GM21360 (cell line): ENCODE results near the gene SINHCAF.
"Not testable (repeated sequence)": the region's sequence is repeated elsewhere in the genome, so short reads cannot be mapped to it uniquely, and the experiment has no call there.

ENCODE experiments used
- ATAC-seq: cut with Tn5 transposase; IDR thresholded peaks from one replicate; pipeline ENCODE4 v1.9.1; 2021; ENCODE audit warnings: mild to moderate bottlenecking, moderate library complexity; ENCODE audit not compliant: unreplicated experiment

SINHCAF gene

DNA sequence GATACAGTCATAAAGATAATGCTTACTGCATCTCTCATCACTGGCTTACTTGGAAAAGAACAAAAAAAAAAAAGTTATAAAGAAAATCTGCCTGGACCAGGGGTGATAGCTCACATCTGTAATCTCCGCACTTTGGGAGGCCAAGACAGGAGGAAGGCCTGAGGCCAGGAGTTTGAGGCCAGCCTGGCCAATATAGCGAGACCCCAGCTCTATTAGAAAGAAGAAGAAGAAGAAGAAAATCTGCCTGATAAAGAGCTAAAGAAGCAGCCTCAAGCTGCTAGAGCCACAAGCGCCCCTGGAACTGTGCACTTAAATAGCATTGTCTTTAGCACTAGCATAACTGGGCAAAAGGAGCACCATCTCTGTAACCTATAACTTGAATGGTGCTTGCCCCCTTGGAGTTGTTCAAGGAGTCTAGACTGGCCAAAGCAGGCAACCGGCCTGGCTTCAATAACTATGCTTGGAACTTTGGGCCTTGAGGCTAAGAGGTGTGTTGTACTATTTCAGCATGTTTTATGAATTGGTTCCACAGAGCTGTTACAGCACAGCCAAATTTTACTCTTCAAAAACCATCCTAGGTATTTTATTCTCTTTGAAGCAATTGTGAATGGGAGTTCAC lies 53.2 kb downstream of the SINHCAF start:
- no peak for ATAC-seq

DNA sequence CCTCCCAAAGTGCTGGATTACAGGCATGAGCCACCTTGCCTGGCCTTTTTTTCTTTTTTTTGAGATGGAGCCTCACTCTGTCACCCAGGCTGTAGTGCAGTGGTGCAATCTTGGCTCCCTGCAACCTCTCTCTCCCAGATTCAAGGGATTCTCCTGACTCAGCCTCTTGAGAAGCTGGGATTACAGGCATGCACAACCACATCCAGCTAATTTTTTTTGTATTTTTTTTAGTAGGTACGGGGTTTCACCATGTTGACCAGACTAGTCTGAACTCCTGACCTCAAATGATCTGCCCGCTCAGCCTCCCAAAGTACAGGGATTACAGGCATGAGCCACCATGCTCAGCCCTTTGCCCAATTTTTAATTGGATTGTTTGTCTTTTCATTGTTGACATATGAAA lies 58.0 kb downstream of the SINHCAF start:
- no peak for ATAC-seq

DNA sequence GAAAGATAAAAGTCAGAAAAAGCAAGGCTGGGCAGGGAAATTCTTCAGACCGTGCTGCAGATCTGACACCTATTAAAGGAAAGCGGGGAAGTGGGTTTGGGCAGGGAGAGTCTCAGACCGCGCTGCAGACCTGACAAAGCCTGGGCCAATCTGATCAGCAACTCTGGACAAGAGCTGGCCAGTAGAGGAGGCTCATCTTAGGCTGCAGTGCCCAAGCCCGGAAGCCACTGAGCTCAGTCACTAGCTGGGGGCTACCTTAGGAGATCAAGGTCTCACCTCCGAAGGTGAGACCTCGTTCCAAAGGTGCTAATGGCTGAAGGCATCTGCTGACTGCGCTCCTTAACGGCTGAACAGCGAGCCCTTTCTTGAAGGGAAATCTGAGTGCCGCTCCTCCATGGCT lies 60.2 kb downstream of the SINHCAF start:
- no peak for ATAC-seq

DNA sequence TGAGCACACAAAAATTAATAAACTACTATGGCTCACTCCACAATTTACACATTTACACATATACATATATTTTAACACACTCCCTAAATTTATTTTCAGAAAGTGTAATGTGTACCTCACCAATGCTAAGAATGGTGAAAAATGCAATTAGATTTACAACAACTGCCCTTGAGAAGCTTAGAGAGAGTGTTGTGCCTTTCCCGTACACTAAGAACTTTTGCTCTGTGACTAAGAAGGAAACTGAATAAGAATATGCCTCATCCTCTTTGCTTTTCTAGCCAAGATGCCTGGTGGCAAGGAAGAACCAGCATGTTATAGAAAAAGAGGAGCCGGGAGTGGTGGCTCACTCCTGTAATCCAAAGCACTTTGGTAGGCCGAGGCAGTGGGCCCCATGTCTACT lies 62.3 kb downstream of the SINHCAF start:
- ATAC-seq = no peak

DNA sequence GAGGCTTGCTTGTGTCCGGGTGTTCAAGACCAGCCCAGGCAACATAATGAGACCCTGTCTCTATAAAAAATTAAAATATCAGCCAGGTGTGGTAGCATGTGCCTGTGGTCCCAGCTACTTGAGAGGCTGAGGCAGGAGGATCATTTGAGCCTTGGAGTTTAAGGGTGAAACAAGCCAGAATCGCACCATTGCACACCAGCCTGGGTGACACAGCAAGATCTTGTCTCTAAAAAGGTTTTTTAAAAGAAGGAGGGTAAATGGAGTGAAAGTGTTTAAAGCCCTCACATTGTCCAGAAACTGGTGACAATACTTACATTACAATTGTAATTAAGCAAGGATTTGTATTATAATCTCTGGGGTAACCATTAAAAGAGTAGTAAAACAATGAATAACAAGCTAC lies 64.2 kb downstream of the SINHCAF start:
- ATAC-seq = no peak

DNA sequence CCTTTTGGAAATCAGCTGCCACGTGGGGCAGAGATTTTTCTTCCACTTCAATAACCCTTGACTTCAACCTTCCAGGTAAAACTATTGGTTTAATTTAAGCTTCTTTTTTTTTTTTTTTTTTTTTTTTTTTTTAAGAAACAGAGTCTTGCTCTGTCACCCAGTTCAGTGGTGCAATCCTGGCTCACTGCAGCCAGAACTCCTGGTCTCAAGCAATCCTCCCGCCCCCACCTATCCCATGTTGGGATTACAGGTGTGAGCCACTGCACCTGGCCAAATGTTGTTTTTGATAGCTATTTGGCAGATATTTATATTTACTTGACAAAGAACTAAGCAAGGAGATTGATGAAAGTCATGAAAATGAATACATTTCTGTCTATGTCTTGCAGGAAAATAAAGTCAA lies 65.1 kb downstream of the SINHCAF start:
- ATAC-seq = no peak

DNA sequence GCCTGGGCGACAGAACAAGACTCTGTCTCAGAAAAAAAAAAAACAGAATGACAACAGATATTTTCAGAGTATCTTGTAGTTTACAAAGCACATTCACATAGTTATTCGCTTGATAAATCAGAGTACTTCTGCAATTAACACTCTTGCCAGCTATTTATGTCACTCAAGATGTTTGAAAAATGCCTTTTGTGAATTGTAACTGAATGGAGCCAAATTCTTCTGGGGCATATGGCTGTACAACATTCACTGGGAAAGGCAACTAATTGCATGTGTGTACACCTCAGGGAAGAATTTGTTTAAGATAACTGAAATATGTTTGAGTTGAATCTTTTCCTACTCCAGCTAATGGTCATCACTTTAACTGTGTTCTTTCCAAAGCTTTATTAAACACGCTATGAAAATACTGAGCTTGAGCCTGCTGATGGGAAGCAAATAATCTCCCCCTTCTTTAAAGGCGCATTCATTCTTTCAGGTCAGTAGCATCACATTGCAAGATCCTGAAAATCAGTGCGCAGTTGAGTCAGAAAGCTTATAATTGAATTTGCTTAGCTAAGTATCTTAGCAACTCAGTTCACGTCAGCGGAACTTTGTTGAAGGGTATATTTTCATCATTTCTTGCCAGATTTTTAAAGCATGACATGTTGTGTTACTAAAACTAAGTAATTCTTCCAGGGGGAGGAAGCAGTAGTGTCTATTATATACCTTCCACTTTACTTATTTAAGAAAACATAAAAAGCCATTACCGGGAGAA lies 66.6 kb downstream of the SINHCAF start:
- ATAC-seq = no peak

DNA sequence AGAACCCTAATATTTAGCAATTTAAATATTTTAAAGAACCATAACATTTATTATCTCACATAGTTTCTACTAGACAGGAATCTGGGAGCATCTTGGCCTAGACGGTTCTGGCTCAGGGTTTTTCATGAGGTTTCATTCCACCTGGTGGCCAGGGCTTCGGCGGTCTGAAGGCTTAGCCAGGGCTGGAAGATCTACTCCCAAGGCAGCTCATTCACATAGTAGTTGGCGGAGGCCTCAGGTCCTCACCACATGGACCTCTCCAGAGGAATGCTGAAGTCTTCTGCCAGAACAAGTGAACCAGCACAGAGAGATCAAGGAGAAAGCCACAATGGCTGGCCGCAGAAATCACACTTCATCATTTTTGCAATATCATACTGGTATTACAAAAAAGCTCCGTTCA lies 68.2 kb downstream of the SINHCAF start:
- ATAC-seq = no peak

DNA sequence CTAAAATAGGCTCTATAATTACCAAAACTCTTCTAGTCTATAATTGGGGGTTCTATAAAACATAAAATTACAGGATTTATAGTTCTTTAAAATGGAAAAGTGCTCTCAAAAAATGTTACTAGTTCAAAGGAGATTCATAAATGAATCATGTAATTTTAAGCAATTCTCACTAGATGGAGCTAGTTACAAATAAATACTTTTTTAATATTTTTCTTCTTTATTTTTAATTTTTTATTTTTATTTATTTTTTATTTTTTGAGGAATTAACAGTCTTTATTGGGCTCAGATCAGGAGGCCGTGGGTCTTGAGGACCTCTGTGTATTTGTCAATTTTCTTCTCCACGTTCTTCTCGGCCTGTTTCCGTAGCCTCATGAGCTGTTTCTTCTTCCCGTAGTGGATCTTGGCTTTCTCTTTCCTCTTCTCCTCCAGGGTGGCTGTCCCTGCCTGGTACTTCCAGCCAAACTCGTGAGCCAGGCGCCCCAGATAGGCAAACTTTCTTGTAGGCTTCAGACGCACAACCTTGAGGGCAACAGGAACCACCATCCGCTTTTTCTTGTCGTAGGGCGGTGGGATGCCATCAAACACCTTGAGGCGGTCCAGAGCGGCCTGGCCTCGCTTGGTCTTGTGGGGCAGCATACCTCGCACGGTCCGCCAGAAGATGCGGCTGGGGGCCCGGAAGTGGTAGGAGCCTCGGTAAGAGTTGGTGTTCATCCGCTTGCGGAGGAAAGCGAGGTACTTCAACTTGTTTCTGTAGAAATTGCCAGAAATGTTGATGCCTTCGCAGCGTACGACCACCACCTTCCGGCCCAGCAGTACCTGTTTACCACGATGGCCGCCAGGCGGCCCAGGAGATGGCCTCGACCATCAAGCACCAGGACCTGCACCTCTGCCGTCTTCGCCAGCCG lies 74.0 kb downstream of the SINHCAF start:
- not testable (repeated sequence) for ATAC-seq

DNA sequence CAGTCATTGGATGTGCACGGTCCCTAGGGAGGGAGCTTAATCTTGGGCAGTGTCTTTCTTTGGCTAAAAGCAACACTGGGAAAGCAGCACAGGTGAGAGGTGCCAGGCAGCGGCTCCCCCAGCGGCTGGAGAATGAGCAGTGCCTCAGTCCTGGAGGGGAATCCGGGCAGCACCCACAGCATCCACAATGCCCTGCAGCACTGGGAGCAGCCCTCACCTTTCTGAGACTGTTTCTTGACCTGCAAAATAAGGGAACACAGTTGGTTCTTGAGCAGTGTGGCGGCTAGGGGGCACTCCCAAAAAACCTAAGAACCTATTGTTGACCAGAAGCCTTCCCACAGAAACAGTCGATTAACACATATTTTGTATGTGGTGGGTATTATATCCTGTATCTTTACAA lies 75.8 kb downstream of the SINHCAF start:
- no peak for ATAC-seq

DNA sequence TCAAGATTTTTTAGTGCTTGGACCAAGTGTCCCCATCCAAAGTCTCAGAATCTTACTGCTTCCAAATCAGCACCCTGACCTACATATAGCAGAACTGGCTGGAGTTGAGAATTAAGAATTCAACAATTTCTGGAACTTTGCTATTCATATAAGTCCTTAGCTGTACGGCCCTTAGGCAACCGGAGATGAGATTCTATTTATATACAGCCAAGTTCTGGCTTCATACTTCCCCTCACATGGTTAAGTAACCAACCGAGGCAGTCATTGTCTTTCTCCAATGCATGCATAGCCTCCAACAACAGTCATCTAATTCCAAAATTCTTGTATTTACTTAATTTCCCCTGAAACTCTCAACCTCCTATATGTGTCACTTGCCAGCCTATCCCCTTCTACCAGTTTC lies 76.6 kb downstream of the SINHCAF start:
- ATAC-seq = no peak

DNA sequence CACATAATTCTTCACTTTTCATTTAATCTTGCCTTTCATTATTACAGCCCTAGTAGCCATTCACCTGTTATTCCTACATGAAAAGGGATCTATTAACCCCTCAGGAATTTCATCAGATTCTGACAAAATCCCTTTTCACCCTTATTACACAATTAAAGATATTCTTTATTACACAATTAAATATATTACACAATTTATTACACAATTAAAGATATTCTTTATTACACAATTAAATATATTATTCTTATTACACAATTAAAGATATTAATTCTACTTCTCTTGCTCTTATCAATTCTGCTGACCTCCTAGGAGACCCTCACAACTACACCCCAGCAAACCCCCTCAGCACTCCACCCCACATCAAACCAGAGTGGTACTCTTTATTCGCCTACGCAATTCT lies 77.1 kb downstream of the SINHCAF start:
- ATAC-seq = no peak

DNA sequence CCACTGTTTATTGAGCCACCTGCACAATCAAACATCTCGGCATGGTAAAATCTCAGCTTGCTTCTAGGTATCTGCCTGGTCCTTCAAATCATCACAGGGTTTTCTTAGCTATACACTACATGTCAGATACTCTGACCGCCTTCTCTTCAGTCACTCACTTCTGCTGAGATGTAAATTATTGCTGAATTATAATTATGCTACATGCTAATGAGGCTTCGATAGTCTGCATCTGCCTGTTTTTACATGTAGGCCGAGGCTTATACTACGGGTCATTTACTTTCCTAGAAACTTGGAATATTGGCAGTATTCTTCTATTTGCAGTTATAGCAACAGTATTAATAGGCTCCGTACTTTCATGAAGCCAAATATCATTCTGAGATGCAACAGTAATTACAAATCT lies 77.6 kb downstream of the SINHCAF start:
- ATAC-seq = no peak

DNA sequence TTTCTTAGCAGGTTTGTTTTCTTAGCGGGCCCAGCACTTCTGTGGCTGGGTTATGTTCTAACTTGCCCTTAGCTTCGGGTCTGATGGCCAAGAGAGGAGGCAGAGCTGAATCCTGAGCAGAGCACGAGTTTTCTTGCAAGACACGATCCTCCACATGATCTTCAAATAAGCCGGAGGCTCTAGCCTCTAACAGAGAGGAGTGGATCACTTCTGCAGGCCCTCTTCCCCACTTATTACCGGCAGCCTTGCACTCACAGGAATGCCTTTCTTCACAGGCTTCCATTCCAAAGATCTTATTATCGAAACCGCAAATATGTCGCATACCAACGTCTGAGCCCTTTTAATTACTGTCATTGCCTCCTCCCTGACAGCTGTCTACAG lies 79.5 kb downstream of the SINHCAF start:
- ATAC-seq = no peak

DNA sequence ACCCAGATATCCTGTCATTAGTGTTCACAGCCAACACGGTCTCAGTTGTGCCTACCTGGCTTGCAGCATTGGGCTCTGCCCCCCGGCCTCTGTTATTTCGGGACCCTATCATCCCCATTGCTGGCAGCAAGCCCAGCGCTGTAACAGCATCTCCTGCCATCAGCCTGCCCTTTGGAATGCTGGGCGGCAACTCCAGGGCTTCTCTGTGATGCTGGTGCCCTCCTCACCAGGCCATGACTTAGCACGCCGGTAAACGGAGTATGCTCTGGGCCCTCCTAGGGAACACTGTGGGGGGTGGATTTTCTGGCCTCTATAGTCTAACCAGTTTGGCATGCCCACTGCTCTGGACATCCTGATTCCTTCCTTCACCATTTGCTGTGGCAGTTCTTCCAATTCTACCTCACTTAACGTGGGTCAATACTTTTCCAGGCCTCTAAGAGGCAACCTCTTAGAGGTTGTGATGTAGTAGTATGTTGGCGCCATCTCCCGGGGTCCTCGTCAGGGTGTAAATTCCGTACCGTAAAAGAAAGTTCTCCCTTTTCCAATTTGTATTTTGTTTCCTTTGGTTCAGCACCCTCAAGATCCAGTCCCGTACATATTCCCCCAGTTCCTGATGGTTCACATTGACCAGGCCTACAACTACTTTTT lies 80.0 kb downstream of the SINHCAF start:
- no peak for ATAC-seq

DNA sequence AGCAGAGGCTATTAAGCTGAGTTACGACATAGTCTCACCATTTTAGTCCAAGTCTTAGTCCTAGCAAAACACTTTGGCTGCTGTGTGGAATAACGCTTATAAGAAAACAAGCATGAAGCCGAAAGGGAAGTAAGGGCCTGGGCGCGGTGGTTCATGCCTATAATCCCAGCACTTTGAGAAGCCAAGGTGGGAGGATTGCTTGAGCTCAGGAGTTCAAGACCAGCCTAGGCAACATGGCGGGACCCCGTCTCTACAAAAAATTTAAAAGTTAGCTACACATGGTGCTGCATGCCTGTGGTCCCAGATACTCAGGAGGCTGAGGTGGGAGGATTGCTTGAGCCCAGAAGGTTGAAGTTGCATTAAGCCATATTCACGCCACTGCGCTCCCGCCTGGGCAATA lies 83.5 kb downstream of the SINHCAF start:
- not testable (repeated sequence) for ATAC-seq

DNA sequence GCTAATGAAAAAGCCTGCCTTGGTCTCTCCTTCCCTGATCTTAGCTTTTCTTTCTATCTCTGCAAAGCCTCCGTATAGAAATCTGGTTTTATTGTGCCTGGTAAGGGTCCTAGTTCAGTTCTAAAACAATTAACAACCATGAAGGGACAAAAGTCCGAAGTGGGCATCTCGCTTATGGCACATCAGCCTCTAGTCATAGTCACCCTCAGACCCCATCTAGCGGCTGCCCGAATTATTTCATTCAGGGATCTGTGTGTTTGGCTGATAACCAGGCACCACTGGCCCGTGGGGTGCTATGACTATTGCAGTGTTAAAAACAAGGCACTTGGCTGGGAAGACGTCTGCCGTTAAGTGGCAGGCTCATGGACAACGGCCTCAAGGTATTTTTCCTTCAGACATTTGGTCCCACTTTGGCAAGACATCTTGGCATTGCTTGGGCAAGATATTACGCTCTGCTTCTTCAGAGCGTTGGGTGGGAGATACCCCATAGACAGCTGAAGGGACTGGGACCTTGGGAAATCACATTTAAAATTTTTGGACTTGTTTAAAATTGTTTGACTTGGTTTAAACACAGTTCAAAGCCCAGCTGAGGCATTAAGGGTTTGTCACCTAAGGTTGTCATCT lies 87.1 kb downstream of the SINHCAF start:
- peak; percentile 49 for ATAC-seq

DNA sequence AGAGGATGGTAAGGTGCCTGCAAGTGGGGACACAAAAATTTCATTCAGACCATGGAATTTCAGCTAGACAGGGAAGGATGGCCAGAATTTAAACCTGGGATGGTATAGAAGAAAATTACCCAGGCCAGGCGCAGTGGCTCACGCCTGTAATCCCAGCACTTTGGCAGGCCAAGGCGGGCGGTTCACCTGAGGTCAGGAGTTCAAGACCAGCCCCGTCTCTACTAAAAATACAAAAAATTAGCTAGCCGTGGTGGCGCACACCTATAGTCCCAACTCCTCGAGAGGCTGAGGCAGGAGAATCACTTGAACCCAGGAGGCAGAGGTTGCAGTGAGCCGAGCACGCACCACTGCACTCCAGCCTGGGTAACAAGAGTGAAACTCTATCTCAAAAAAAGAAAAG lies 87.6 kb downstream of the SINHCAF start:
- not testable (repeated sequence) for ATAC-seq

DNA sequence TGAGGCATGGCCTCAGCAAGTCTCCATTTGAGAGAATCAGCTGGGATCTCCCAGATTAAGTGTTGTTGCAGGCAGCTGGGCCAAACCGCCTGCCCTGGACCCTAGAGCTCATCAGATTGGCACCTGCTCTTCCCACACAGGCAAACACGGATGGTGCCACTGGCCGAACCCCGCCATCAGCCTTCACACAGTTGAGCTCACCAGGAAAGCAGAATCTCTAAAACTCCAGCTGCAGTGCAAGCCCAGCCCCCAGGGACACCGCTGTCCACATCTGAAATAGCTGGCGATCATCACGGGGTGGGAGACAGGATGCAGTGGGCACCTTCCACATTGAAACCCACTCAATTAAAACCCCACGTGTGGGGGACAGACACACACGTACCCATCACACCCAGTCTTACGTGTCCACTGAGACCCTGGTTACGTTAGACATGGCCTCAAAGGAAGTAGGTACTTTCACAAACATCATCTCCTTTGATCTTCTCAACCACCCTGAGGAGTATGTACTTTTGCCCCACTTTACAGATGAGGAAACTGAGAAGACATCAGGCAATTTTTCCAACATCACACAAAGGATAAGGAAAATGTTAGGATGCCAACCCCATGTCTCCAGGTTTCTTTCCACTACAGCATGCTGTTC lies 88.8 kb downstream of the SINHCAF start:
- peak; percentile 57 for ATAC-seq

DNA sequence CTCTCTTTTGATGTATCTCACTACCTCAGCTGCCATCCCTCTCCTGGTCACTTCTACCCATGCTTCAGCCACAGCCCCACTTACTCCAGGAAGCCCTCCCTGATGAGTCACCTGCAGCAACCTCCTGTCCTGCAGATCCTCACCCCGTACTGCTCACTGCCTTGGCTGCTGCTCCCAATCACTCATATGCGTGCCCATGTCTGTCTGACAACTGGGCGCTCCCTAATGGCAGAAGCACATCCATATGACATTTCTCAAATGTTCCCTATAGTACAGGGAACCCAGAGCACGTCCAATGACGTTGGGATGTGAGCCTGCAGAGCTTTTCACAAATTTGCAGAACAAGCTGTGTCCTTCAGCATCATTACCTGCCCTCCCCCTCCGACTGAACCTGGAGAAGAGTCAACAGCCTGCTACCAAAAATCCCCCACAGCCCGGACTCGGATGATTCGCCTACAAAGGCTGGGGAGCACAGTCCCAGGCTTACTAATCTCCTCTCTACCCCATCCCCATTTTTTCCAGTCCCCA lies 90.0 kb downstream of the SINHCAF start:
- no peak for ATAC-seq
